WERI-Rb-1 (cell line): ENCODE results near the gene POMT1.
"Not testable (repeated sequence)": the region's sequence is repeated elsewhere in the genome, so short reads cannot be mapped to it uniquely, and the experiment has no call there.

Experiments
- DNase-seq: peaks from one replicate; pipeline ENCODE4 v3.0.0-alpha.2; 2020
- H3K27ac ChIP-seq: fragments of 250-450 bp; sonication (Bioruptor Pico); 2 replicates; pipeline ENCODE4 v1.5.1; 2020; ENCODE audit warnings: mild to moderate bottlenecking, moderate library complexity
- H3K27me3 ChIP-seq: fragments of 250-450 bp; sonication (Bioruptor Pico); 2 replicates; pipeline ENCODE4 v1.5.1; 2021; ENCODE audit warnings: mild to moderate bottlenecking, low read depth, moderate library complexity; ENCODE audit not compliant: insufficient read depth, severe bottlenecking
- H3K36me3 ChIP-seq: fragments of 250-450 bp; sonication (Bioruptor Pico); 2 replicates; pipeline ENCODE4 v1.5.1; 2020; ENCODE audit warnings: mild to moderate bottlenecking, moderate library complexity
- H3K4me3 ChIP-seq: 2 replicates; pipeline ENCODE4 v1.5.1; 2011; ENCODE audit warnings: low read depth, mild to moderate bottlenecking, control low read depth, low read length
- H3K9me3 ChIP-seq: fragments of 250-450 bp; sonication (Bioruptor Pico); 2 replicates; pipeline ENCODE4 v1.5.1; 2021; ENCODE audit warnings: mild to moderate bottlenecking, moderate library complexity; ENCODE audit not compliant: severe bottlenecking
- CTCF ChIP-seq: IDR thresholded peaks from 2 replicates; pipeline ENCODE4 v1.5.1; 2011; ENCODE audit warnings: low read depth, mild to moderate bottlenecking, control low read depth, inconsistent platforms, low read length

POMT1 gene

DNA sequence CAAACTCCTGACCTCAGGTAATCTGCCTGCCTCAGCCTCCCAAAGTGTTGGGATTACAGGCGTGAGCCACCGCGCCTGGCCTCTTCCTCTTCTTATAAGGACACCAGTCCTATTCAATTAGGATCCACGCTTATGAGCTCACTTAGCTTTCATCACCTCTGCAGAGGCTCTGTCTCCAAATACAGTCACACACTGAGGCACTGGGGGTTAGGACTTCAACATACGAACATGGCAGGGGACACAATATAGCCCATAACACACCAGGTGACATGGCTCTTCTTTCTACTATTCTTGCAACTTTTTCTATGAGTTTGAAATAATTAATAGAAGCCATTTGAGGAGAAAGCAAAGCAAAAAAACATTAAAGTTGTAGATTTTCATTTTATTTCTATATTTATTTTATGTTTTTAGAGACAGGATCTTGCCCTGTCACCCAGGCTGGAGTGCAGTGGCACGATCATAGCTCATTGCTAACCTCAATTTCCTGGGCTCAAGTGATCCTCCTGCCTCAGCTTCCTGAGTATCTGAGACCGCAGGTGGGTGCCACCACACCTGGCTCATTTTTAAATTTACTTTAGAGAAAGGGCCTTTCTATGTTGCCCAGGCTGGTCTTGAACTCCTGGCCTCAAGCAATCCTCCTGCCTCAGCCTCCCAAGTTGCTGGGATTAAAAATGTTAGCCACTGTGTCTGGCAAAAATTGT is 36.7 kb downstream of the POMT1 start:
- TF ChIP-seq CTCF, result no peak

GRCh38 chr9:131543141-131543540 is 40.4 kb downstream of the POMT1 start:
- Histone ChIP-seq H3K27ac (no peak overlapping the region), H3K4me3 (no peak overlapping the region), H3K36me3 (no peaks in the 10 kb centered on the region), H3K27me3 (no peaks in the 10 kb centered on the region), H3K9me3 (peaks cover 34% of the 10 kb centered on the region)
- TF ChIP-seq CTCF, result no peak
- DNase-seq, result no peak

More for the DNA sequence above, 36.7 kb downstream of the POMT1 start:
- no peaks in the 10 kb centered on the region for H3K36me3 ChIP-seq
- H3K27ac ChIP-seq, result no peak overlapping the region
- no peak overlapping the region for H3K4me3 ChIP-seq
- no peaks in the 10 kb centered on the region for H3K27me3 ChIP-seq
- DNase-seq, result no peak
- H3K9me3 ChIP-seq, result peaks cover 39% of the 10 kb centered on the region

GRCh38 chr9:131545003-131545785 is 42.5 kb downstream of the POMT1 start, which contains the start of gene PRRT1B:
TSS of gene PRRT1B (plus strand) at chr9:131545523. CDS start at chr9:131545616, 93 bp downstream.
- no peaks in the 10 kb centered on the region for H3K27me3 ChIP-seq
- H3K9me3 ChIP-seq, result peaks cover 29% of the 10 kb centered on the region
- no peak within 1 kb of the TSS for H3K27ac ChIP-seq
- H3K4me3 ChIP-seq, result peak within 1 kb of the TSS; percentile 34
- no peak for DNase-seq
- TF ChIP-seq CTCF, result no peak
- no peaks in the 10 kb centered on the region for H3K36me3 ChIP-seq

DNA sequence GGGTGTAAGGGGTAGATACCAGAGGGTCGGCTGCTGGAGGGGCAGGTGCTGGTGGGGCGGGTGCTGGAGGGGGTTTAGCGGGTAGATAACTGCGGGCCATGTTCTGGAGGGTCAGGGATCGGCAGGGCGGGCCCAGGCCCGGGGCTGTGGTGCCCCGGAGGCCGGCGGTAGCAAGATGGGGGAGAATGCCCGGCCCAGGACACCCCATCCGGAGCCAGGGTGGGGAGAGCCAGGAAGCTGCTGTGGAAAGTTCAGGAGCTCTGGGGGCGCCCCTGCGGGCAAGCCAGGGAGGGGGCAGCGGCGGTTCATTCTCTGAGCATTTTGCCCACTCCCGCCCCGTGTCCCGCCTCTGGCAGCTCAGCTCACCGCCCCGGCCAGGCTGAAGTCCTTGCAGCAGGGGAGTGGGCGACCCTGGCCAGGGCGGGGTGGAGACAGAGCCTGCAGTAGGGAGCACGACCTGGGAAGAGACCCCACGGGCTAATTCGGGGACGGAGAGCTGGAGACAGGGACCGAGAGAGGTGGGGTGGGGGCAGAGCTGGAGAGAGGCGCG is 43.1 kb downstream of the POMT1 start:
- H3K27me3 ChIP-seq, result no peaks in the 10 kb centered on the region
- peaks cover 29% of the 10 kb centered on the region for H3K9me3 ChIP-seq
- TF ChIP-seq CTCF, result no peak
- H3K4me3 ChIP-seq, result no peak overlapping the region
- no peak overlapping the region for H3K27ac ChIP-seq
- DNase-seq, result no peak
- H3K36me3 ChIP-seq, result no peaks in the 10 kb centered on the region

DNA sequence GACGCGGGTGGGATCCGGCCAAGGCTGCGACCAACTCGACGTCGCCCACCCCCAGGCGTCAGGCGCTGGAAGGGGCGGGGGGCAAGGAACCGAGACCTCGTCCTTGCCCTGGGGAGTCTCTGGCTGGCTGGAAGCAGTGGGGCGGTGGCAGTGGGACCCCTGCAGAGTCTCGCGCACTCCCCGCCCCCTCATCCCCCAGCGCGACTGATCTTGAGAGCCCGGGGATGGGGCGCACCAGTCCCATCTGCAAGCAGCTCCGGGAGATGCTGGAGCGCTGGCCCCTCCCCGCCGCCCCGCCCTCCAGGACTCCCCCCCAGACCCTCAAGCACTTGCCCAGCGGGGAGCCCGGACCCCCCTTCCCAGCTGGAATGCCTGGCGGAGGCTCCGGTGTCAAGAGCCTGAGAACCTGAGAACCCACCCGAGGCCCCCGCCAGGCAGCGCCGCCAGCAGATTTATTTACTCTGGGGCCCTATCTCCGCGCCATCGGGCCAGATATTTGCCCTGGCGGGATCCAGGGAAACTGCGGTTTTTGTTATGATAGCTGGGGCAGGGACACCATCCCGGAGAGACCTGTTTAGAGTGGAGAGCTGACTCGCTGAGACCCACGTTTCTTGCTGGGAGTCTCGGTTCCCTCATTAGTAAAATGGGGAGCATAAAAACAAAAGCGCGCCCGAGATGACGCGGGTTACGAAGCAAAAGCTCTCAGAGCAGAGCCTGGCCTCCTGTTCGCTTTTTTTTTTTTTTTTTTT is 43.8 kb downstream of the POMT1 start:
- Histone ChIP-seq H3K27me3 (no peaks in the 10 kb centered on the region), H3K27ac (no peak overlapping the region), H3K9me3 (peaks cover 29% of the 10 kb centered on the region), H3K36me3 (no peaks in the 10 kb centered on the region), H3K4me3 (peak overlapping the region; percentile 34)
- no peak for DNase-seq
- no peak for TF ChIP-seq CTCF

GRCh38 chr9:131549186-131549585 is 46.5 kb downstream of the POMT1 start:
- H3K27me3 ChIP-seq, H3K4me3 ChIP-seq, H3K36me3 ChIP-seq, DNase-seq, H3K27ac ChIP-seq: not testable (repeated sequence)
- H3K9me3 ChIP-seq, result peaks cover 15% of the 10 kb centered on the region

- not testable (repeated sequence) for H3K4me3 ChIP-seq, H3K9me3 ChIP-seq, DNase-seq, H3K36me3 ChIP-seq, H3K27ac ChIP-seq, H3K27me3 ChIP-seq
Measured at GRCh38 chr9:131550465-131550864, 47.7 kb downstream of the POMT1 start.
